ENCODE results near the gene OSTN. TPM values are rescaled to one million over a fixed set of nuclear protein-coding genes. Genes with fewer than 3 reads are reported as not detected.

Gene OSTN
- not detected in 5 replicates for total RNA-seq (2022; extraction: Qiagen RNA extraction; ENCODE audit: low read depth)

GRCh38 chr3:191198932-191199331 lies at the start of gene OSTN:
OSTN (plus strand) TSS chr3:191199241; CDS start chr3:191212533, 13,292 bp downstream.

Other genes with a start within 250 kb of the OSTN start
- gene CCDC50, start 130.2 kb downstream of the OSTN start, total RNA-seq (2022; extraction: Qiagen RNA extraction; ENCODE audit: low read depth) = 20.3 to 31.6 TPM (median 28.2 TPM) in 5 replicates
- 0.22 TPM in 1 of 5 replicates, not detected in the others for gene UTS2B, start 131.3 kb downstream of the OSTN start, total RNA-seq (2022; extraction: Qiagen RNA extraction; ENCODE audit: low read depth)

Measured in A549 treated with ZK216348 at 1 μM for 4 hours (cell line).